ENCODE data around the gene CFAP210.

Gene CFAP210

GRCh38 chr2:169672406-169672805 lies 21.8 kb downstream of the CFAP210 start:
- DNase-seq = no peak

GRCh38 chr2:169670937-169671336 lies 23.3 kb downstream of the CFAP210 start:
- no peak for DNase-seq

- no peak for DNase-seq
Measured at GRCh38 chr2:169670215-169670651, 24.0 kb downstream of the CFAP210 start.

- DNase-seq = no peak
Measured at GRCh38 chr2:169667583-169667982, 26.6 kb downstream of the CFAP210 start.

GRCh38 chr2:169664978-169665930 lies 29.0 kb downstream of the CFAP210 start:
- DNase-seq = no peak

GRCh38 chr2:169664600-169664977 lies 29.6 kb downstream of the CFAP210 start:
- no peak for DNase-seq

- DNase-seq = no peak
Measured at GRCh38 chr2:169663247-169663646, 31.0 kb downstream of the CFAP210 start.

GRCh38 chr2:169662744-169663143 lies 31.5 kb downstream of the CFAP210 start:
- DNase-seq = no peak

- peak; percentile 68 to 92 for DNase-seq
Measured at GRCh38 chr2:169661265-169661664, 32.9 kb downstream of the CFAP210 start.

GRCh38 chr2:169659320-169659719 lies 34.9 kb downstream of the CFAP210 start:
- DNase-seq = peak in 1 of 2 experiments; percentile 42

GRCh38 chr2:169658877-169659276 lies 35.3 kb downstream of the CFAP210 start:
- no peak for DNase-seq

- DNase-seq = no peak
Measured at GRCh38 chr2:169656164-169656563, 38.0 kb downstream of the CFAP210 start.

GRCh38 chr2:169653636-169654035 lies 40.6 kb downstream of the CFAP210 start:
- no peak for DNase-seq

- no peak for DNase-seq
Measured at GRCh38 chr2:169649278-169649677, 44.9 kb downstream of the CFAP210 start.

GRCh38 chr2:169647496-169647895 lies 46.7 kb downstream of the CFAP210 start:
- no peak for DNase-seq

- no peak for DNase-seq
Measured at GRCh38 chr2:169644173-169644572, 50.0 kb downstream of the CFAP210 start.

GRCh38 chr2:169641464-169641863 lies 52.7 kb downstream of the CFAP210 start:
- no peak for DNase-seq

- no peak for DNase-seq
Measured at GRCh38 chr2:169640104-169640503, 54.1 kb downstream of the CFAP210 start.

GRCh38 chr2:169637620-169638019 lies 56.6 kb downstream of the CFAP210 start:
- no peak for DNase-seq

GRCh38 chr2:169636440-169637097 lies 57.6 kb downstream of the CFAP210 start:
- no peak for DNase-seq

- DNase-seq = no peak
Measured at GRCh38 chr2:169625781-169626180, 68.4 kb downstream of the CFAP210 start.

GRCh38 chr2:169623235-169623634 lies 71.0 kb downstream of the CFAP210 start:
- no peak for DNase-seq

GRCh38 chr2:169620509-169620908 lies 73.7 kb downstream of the CFAP210 start:
- DNase-seq = no peak

- DNase-seq = no peak
Measured at GRCh38 chr2:169619946-169620345, 74.3 kb downstream of the CFAP210 start.
